ENCODE data around the gene LBX2. TPM values are rescaled to one million over a fixed set of nuclear protein-coding genes. Genes with fewer than 3 reads are reported as not detected.

LBX2 gene
- total and polyA plus RNA-seq, 9 of the 15 experiments (the other 6 are each of a cell fraction or from before 2014, with no cell fraction given) = 0.39 to 6.2 (median 1.8) TPM; not detected in 1

DNA sequence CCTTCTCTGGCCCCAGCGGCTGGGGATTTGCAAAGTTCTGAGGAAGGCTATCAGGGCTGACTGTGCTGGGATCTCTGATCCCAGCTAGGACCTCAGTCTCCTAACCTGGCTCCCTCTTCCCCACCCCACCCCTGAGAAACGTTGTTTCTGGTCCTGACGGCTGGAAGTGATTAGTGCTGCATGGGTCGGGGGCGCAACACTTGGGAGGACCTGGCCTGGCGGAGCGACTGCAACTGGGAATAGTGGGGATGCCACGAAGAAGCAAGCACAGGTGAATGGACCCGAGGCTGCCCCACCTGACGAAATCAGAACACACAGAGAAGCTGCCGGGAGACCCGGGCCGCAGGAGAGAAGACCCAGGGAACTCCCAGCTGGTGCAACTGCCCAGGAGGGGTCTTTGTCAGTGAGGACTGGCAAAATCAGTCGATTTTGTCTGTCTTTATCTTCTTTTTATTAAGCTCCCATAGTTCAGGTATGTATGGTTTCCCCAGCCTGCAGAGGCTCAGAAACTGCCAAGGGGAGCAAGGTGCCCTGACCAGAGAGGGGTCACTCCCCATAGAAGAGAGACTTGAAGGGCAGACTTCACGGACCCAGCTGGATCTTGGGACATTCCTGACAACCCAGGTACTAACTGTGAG lies 656 bp upstream of the LBX2 start (continued):
- TF ChIP-seq, protein P1, sequence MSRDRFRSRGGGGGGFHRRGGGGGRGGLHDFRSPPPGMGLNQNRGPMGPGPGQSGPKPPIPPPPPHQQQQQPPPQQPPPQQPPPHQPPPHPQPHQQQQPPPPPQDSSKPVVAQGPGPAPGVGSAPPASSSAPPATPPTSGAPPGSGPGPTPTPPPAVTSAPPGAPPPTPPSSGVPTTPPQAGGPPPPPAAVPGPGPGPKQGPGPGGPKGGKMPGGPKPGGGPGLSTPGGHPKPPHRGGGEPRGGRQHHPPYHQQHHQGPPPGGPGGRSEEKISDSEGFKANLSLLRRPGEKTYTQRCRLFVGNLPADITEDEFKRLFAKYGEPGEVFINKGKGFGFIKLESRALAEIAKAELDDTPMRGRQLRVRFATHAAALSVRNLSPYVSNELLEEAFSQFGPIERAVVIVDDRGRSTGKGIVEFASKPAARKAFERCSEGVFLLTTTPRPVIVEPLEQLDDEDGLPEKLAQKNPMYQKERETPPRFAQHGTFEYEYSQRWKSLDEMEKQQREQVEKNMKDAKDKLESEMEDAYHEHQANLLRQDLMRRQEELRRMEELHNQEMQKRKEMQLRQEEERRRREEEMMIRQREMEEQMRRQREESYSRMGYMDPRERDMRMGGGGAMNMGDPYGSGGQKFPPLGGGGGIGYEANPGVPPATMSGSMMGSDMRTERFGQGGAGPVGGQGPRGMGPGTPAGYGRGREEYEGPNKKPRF (IDR thresholded peaks at IDR 0.05; ENCODE audit: low read depth, low read length) = no peak
- TF ChIP-seq, protein P2, sequence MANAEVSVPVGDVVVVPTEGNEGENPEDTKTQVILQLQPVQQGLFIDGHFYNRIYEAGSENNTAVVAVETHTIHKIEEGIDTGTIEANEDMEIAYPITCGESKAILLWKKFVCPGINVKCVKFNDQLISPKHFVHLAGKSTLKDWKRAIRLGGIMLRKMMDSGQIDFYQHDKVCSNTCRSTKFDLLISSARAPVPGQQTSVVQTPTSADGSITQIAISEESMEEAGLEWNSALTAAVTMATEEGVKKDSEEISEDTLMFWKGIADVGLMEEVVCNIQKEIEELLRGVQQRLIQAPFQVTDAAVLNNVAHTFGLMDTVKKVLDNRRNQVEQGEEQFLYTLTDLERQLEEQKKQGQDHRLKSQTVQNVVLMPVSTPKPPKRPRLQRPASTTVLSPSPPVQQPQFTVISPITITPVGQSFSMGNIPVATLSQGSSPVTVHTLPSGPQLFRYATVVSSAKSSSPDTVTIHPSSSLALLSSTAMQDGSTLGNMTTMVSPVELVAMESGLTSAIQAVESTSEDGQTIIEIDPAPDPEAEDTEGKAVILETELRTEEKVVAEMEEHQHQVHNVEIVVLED (CRISPR knock-in tag; IDR thresholded peaks at IDR 0.05) = no peak

DNA sequence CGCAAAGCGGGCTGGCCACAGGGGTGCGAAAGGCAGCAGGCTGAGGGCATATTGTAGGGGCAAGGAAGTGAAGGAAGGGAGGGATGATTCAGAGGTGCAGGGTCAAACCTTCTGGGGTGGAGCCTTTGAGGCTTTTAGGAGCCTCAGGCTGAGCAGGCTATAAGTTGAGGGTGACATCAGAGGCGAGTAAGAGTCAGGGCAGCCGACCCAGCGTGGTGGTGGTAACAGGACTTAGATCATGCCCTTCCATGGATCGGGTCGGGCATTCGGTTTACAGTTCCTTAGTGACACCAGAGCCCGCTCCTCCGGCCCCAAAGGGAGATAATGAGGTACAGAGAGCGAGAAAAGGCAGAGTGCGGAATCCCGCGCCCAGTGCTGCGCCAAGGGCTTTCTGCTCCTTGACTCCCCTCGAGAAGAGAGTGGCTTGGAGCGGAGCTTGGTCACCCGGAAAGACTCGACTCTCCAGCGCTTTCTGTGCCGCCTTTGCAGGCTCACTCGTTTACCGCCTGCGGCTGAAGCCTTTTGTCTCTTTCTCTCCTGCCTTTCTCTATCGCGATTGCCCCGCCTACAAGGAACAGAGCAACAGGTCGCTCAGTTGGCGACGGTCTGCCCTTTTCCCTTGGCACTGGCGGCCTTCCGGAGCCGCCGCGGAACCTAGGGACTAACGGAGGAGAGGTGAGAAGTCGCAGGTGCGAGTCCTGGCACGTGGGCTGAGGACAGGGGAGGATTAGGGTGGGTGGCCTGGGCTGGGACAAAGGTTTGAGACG lies 720 bp downstream of the LBX2 start:
- Histone ChIP-seq H3K4me3 (no peak overlapping the region), H2AFZ (ENCODE audit: low read depth, low read length) (no peak overlapping the region), H3K9ac (ENCODE audit: insufficient read depth in 1 of 2, low read depth in 2 of 2, low read length in 2 of 2) (no peak overlapping the region), H3K4me1 (replicated peaks in 1 of 2; ENCODE audit: control insufficient read depth in 2 of 2, insufficient read depth in 2 of 2, low read length in 2 of 2) (peaks cover 11 to 46% of the 10 kb centered on the region in 2 experiments; a peak in 4 of 5 replicates), H3K79me2 (ENCODE audit: control insufficient read depth, insufficient read depth, low read length) (peaks cover 12% of the 10 kb centered on the region; the same call in 2 of the 3 replicates), H3K27ac (ENCODE audit: extremely low read depth, low read depth, low read length) (no peak overlapping the region), H3K36me3 (ENCODE audit: control insufficient read depth, insufficient read depth, low read length) (peaks cover 8% of the 10 kb centered on the region; the same call in 2 of the 3 replicates), H4K20me1 (replicated peaks; ENCODE audit: control insufficient read depth, insufficient read depth, low read length) (no peaks in the 10 kb centered on the region), H3K27me3 (ENCODE audit: control insufficient read depth in 2 of 2, insufficient read depth in 2 of 2, low read length in 2 of 2) (no peaks in the 10 kb centered on the region), H3K9me1 (ENCODE audit: control insufficient read depth, insufficient read depth, low read length) (no peaks in the 10 kb centered on the region), H3K4me2 (ENCODE audit: insufficient read depth, low read length) (no peak overlapping the region), H3K9me3 (replicated peaks; ENCODE audit: control insufficient read depth, insufficient read depth, low read depth, low read length) (no peaks in the 10 kb centered on the region)
- CTCF ChIA-PET (ENCODE audit: low intra/inter-chr PET ratio) = no interaction called here
- POLR2A ChIA-PET = no interaction called here
- no peak for ATAC-seq
- no peak for DNase-seq (ENCODE audit: extremely low read depth in 1 of 4, low spot score in 3 of 4)
- 96% methylated on average over 31 of the region's 41 CpGs for WGBS (ENCODE audit: insufficient coverage, low coverage, missing lambda C conversion rate)
- BruUV-seq (replicated peaks) = no TSS peak
- TF ChIP-seq, protein P3, sequence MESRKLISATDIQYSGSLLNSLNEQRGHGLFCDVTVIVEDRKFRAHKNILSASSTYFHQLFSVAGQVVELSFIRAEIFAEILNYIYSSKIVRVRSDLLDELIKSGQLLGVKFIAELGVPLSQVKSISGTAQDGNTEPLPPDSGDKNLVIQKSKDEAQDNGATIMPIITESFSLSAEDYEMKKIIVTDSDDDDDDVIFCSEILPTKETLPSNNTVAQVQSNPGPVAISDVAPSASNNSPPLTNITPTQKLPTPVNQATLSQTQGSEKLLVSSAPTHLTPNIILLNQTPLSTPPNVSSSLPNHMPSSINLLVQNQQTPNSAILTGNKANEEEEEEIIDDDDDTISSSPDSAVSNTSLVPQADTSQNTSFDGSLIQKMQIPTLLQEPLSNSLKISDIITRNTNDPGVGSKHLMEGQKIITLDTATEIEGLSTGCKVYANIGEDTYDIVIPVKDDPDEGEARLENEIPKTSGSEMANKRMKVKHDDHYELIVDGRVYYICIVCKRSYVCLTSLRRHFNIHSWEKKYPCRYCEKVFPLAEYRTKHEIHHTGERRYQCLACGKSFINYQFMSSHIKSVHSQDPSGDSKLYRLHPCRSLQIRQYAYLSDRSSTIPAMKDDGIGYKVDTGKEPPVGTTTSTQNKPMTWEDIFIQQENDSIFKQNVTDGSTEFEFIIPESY (CRISPR knock-in tag; IDR thresholded peaks at IDR 0.05) = peak; percentile 75; the same call in 1 of the 2 replicates
- no peak for TF ChIP-seq POLR3G (IDR thresholded peaks at IDR 0.05; ENCODE audit: extremely low read depth, insufficient read length, insufficient replicate concordance)
- intact Hi-C loops (cut with micrococcal nuclease) = no loop called here
- no peak for FAIRE-seq
- in situ Hi-C loops (cut with MboI) = no loop called here

Measured in K562 (cell line).